ENCODE measurements around the gene MPC1L.

The MPC1L gene

DNA sequence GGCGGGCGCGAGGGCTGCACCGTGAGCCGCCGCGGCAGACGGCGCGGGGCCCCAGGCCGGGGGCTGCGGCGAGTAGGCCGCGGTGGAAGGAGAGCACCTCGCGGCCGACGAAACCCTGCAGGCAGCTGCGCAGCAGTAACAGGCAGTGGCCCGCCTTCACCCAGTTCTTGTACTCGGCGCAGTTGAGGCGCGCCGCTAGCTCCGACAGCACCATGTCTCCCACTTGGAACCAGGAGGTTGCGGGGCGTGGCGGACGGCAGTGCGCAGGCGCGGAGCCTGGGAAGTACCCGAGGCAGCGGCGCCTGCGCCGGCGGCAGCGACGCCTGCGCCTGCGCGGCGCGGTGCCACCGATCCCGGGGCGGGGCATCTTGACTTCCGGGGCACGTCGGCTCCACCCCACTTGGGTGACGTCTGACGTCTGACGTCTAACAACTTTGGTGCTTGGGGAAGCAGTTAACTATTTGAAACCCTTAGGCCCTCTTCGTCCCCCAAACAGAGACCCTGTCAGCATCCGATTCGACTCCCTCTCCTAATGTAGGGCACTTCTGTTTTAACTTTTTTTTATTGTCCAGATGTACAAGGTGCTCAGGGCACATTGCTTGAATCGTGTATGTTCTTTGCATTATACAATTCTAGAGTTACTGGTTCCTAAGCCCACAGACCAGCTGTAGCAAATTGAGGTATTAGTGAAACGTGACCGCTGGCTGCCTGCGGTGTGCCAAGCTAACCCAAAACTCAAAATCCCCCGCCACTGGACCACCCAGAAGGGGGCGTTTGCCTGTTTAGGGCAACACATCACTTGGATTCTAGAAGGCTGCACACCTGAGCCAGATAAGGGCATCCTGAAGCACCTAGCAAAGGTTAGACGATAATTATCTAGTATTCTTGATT is 24.3 kb downstream of the MPC1L start, which contains the start of gene CXorf38:
TSS of gene CXorf38 (minus strand) at position 255 of the 891 bp plus-strand sequence. CDS start at position 214, 41 bp downstream.
- Histone ChIP-seq H3K9ac (peak within 1 kb of the TSS; percentile 58; the same call in 1 of the 2 replicates), H3K4me1 (ENCODE audit: low read depth, poor library complexity, severe bottlenecking) (peaks cover 35% of the 10 kb centered on the region), H2AFZ (ENCODE audit: low read depth) (peak within 1 kb of the TSS; percentile 18), H3K27me3 (ENCODE audit: insufficient read depth, low read depth) (no peaks in the 10 kb centered on the region), H4K20me1 (ENCODE audit: insufficient read depth) (no peaks in the 10 kb centered on the region), H3K4me2 (peak within 1 kb of the TSS; percentile 84), H3K27ac (peak within 1 kb of the TSS; percentile 52), H3K4me3 (IDR thresholded peaks at IDR 0.05; ENCODE audit: insufficient read depth, low read depth, low read length) (no peak within 1 kb of the TSS), H3K79me2 (ENCODE audit: insufficient read depth, low read depth) (peaks cover 37% of the 10 kb centered on the region), H3K36me3 (ENCODE audit: insufficient read depth) (no peaks in the 10 kb centered on the region)
- TF ChIP-seq, protein P1, sequence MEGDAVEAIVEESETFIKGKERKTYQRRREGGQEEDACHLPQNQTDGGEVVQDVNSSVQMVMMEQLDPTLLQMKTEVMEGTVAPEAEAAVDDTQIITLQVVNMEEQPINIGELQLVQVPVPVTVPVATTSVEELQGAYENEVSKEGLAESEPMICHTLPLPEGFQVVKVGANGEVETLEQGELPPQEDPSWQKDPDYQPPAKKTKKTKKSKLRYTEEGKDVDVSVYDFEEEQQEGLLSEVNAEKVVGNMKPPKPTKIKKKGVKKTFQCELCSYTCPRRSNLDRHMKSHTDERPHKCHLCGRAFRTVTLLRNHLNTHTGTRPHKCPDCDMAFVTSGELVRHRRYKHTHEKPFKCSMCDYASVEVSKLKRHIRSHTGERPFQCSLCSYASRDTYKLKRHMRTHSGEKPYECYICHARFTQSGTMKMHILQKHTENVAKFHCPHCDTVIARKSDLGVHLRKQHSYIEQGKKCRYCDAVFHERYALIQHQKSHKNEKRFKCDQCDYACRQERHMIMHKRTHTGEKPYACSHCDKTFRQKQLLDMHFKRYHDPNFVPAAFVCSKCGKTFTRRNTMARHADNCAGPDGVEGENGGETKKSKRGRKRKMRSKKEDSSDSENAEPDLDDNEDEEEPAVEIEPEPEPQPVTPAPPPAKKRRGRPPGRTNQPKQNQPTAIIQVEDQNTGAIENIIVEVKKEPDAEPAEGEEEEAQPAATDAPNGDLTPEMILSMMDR (conservative IDR thresholded peaks at IDR 0.05; ENCODE audit: low read depth, low read length): 0 out of 2 replicates have a peak, but pooled peaks have one; percentile 28

DNA sequence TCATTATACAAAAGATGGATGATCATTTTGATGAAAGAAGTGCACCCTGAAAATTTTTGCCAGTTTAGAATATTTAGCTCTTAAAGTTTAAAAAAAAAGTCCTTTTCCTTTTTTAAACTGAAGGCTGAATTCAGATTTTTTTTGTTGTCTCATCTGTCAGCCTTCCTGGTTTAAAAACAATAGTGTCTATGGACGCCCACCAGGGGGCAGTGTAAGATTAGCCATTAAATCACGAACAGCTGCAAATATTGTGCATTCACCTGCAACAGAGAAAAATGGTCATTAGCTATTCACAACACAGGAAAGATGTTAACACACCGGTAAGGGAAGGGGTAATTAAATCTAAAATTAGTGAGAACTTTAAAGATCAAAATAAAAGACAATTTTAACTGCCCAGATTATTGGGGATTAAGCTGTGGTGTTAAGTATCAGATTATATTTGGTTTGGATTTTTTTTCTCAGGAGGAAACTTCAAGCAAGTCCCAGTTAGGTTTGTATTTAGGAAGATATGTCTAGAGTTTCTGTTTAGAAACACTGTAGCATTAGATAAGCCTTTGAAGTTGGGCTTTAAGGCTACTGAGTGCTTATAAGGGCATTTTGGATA is 28.5 kb downstream of the MPC1L start:
- TF ChIP-seq, protein P1 (conservative IDR thresholded peaks at IDR 0.05; ENCODE audit: low read depth, low read length): peak; percentile 76
- no peaks in the 10 kb centered on the region for H3K36me3 ChIP-seq (ENCODE audit: insufficient read depth)
- no peaks in the 10 kb centered on the region for H3K27me3 ChIP-seq (ENCODE audit: insufficient read depth, low read depth)
- H3K79me2 ChIP-seq (ENCODE audit: insufficient read depth, low read depth): peaks cover 2% of the 10 kb centered on the region; the same call in 1 of the 2 replicates
- no peak overlapping the region for H3K27ac ChIP-seq
- no peak overlapping the region for H3K4me2 ChIP-seq
- peaks cover 17% of the 10 kb centered on the region for H3K4me1 ChIP-seq (ENCODE audit: low read depth, poor library complexity, severe bottlenecking)
- no peak overlapping the region for H3K4me3 ChIP-seq (IDR thresholded peaks at IDR 0.05; ENCODE audit: insufficient read depth, low read depth, low read length)
- no peak overlapping the region for H2AFZ ChIP-seq (ENCODE audit: low read depth)
- no peaks in the 10 kb centered on the region for H4K20me1 ChIP-seq (ENCODE audit: insufficient read depth)
- no peak overlapping the region for H3K9ac ChIP-seq

DNA sequence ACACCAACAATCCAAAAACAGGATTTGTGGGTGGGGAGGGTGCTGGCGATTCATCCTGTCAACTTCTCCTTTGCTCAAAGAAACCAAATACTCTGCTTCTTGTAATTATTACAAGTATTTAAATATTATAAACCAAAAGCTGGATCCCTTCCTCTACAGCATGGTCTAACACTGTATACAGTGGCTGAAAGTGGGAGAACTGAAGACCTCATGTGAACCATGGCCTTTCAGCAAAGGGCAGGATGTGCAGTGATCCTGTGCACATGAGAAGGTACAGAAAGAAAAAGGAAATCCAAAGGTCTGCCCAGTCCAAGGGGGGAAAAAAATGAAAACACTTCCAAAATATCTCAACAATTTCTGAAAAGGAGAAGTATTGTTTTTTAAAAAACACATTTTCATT is 29.4 kb downstream of the MPC1L start:
- Histone ChIP-seq H4K20me1 (ENCODE audit: insufficient read depth) (no peaks in the 10 kb centered on the region), H3K27me3 (ENCODE audit: insufficient read depth, low read depth) (no peaks in the 10 kb centered on the region), H3K9ac (no peak overlapping the region), H3K4me3 (IDR thresholded peaks at IDR 0.05; ENCODE audit: insufficient read depth, low read depth, low read length) (no peak overlapping the region), H3K27ac (no peak overlapping the region), H3K4me1 (ENCODE audit: low read depth, poor library complexity, severe bottlenecking) (peaks cover 17% of the 10 kb centered on the region), H3K4me2 (no peak overlapping the region), H3K79me2 (ENCODE audit: insufficient read depth, low read depth) (no peaks in the 10 kb centered on the region), H2AFZ (ENCODE audit: low read depth) (no peak overlapping the region), H3K36me3 (ENCODE audit: insufficient read depth) (no peaks in the 10 kb centered on the region)
- TF ChIP-seq, protein P1 (conservative IDR thresholded peaks at IDR 0.05; ENCODE audit: low read depth, low read length): no peak

DNA sequence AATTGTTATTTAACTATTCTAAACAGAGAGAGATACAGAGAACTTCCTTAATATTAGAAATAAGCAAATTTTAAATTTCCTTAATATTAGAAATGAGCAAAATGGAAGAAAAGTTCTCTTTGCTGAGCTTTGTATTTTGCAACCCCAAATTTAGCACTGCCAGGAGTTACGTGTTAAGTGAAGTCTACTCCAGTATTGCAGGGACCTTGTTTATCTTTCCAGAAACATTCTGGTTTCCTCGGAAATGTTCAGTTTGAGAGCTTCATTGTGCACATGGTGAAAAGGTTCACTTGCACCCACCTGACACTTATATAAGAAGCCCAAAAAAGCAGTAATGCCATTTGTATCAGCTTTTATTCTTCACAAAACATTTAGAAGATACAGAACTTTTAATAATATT is 30.3 kb downstream of the MPC1L start:
- Histone ChIP-seq H3K27me3 (ENCODE audit: insufficient read depth, low read depth) (no peaks in the 10 kb centered on the region), H3K79me2 (ENCODE audit: insufficient read depth, low read depth) (no peaks in the 10 kb centered on the region), H3K9ac (no peak overlapping the region), H3K4me2 (no peak overlapping the region), H3K36me3 (ENCODE audit: insufficient read depth) (no peaks in the 10 kb centered on the region), H3K27ac (no peak overlapping the region), H4K20me1 (ENCODE audit: insufficient read depth) (no peaks in the 10 kb centered on the region), H3K4me1 (ENCODE audit: low read depth, poor library complexity, severe bottlenecking) (peaks cover 17% of the 10 kb centered on the region), H2AFZ (ENCODE audit: low read depth) (no peak overlapping the region), H3K4me3 (IDR thresholded peaks at IDR 0.05; ENCODE audit: insufficient read depth, low read depth, low read length) (no peak overlapping the region)
- TF ChIP-seq, protein P1 (conservative IDR thresholded peaks at IDR 0.05; ENCODE audit: low read depth, low read length): no peak
